Measurements from ENCODE around the gene TIMM8A.
"Not testable (repeated sequence)": the region's sequence is repeated elsewhere in the genome, so short reads cannot be mapped to it uniquely, and the experiment has no call there.

Gene TIMM8A

DNA sequence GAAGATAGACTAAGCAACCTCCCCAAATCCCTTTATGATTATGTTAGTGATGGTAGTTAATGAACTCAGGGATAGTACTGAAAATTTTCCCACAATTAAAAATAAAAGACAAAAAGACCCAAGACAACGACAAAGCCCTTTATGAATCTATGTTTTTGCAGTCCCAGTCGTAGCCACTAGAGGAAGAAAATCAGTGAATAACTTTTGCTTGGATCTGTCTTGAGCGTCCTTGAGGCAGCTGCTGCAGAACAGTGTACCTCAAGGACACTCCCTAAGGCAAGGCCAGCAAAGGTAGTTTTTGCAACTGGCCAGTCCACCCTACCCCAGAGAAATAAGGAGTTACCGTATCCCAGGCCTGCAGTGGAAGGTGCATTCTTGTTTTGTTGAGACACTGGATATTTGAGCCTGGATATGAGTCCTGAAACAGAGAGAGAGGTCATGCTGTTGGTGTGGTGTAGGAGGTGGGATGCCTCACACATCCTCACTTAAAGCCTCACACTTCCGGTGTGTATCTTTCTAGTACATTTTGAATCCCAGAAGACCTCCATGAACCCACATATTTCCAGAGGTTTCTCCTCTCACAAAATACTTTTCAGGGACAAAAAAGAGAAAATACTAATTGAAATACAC lies 8.7 kb upstream of the TIMM8A start:
- DNase-seq, result no peak

DNA sequence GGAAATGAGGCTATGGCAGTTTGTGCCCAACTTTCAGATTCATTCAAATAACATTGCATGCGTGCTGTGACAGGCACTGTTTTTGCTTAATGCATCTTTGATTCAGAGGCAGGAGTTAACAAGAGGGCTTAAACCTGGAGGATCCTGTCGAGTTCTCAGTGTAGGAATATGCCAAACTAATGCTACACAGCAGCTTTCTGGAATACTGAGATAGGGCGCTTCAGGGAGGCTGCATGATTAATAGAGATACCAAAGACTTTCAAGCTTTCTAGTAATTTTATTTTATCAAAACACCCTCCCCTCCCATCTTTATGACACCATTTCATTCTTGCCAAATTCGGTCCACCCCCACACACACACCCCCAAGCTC lies 636 bp upstream of the TIMM8A start:
- no peak for DNase-seq

DNA sequence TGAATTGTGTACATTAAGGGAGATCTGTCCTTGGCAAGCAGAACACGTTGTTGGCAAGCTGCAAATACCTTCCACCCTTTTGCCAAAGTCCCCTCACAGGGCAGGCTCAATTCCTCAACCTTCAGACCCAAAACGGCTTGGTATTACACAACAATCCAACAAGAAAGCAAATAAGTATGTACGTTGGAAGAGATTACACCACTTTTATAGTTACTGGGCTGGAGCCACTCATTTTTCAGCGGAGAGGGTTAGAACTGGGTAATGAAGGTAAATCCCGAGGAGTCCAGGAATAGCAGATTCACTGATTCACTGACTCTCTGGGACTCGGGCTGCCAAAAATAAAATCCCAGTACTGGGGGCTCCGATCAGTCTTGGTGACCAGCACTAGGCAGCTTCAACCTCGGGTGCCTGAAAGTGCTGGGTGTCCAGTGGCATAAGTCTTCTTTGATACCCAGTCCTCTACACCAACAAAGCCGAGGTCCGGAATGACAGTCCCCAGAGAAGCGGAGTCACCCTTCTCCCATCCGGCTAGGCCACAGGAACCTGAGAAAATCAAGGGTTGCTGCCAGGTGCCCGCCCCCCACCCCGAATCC lies 587 bp downstream of the TIMM8A start:
- no peak for DNase-seq

DNA sequence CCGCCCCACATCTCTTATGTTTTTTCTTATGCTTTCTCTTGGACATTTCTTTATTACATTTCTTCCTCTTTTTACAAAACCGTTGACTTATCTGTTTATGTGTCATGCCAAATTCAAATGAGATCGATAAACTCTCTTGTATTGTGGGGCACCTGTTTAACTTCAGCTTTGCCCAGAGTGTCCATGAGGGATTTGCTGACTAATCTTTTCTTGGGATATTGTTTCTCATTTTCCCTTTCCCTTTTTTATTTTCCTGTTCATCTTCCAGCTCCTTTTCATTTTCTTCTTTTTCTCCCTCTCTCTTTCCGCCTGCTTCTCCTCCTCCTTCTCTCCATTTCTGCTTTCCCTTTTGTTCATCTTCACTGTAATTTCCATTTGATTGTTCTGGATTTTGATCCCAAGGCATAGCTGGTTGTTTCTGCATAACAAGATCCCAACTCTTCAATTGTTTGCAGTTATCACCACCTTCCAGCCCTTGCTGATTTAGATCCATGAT lies 10.7 kb downstream of the TIMM8A start:
- no peak for DNase-seq

DNA sequence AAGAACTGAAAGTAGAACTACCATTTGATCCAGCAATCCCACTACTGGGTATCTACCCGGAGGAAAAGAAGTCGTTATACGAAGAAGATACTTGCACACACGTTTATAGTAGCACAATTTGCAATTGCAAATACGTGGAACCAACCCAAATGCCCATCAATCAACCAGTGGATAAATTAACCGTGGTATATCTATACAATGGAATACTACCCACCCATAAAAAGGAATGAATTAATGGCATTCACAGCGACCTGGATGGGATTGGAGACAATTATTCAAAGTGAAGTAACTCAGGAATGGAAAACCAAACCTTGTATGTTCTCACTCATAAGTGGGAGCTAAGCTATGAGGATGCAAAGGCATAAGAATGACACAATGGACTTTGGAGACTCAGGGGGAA lies 14.2 kb downstream of the TIMM8A start:
- DNase-seq, result not testable (repeated sequence)

DNA sequence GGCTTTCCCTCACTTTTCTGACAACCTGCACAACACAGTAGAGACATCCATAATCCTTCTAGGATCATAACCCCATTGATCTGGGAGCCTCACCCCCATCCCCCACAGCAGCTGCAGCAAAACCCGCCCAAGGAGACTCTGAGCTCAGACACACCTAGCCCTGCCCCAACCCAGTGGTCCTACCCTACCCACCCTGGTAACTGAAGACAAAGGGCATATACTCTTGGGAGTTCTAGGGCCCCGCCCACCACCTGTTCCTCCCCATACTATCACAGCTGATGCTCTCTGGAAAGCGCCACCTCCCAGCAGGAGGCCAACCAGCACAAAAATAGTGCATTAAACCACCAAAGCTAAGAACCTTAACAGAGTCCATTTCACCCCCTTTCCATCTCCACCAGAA lies 21.9 kb downstream of the TIMM8A start:
- DNase-seq, result not testable (repeated sequence)

DNA sequence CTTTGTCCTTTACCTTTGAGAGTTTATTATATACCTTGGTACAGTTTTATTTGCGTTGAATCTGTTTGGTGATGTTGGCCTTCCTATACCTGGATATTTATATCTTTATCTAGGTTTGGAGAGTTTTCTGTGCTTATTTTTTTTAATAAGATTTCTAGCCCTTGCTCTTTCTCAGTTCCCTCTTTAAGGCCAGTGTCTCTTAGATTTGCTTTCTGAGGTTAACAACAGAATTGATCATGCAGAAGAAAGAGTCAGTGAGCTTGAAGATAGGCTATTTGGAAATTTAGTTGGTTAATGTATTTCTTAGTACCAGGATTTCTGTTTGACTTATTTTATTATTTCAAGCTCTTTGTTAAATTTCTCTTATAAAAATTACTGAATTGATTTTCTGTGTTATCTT lies 44.8 kb downstream of the TIMM8A start:
- DNase-seq, result no peak
